Activated CD4-positive, alpha-beta T cell treated with anti-CD3 and anti-CD28 coated beads, Interleukin-2, amount 50 U/mL, for 4 hours (primary cell): Measurements from ENCODE around the gene RNF17.
"Not testable (repeated sequence)": the region's sequence is repeated elsewhere in the genome, so short reads cannot be mapped to it uniquely, and the experiment has no call there.

ENCODE experiments used
- DNase-seq, 2 experiments: peaks; one replicate each; pipeline ENCODE4 v3.0.0-alpha.2; 2020

RNF17 gene

GRCh38 chr13:24763596-24764275 is at the start of gene RNF17:
Gene RNF17, plus strand, starts transcription at chr13:24764169. Its CDS starts 35 bp downstream, at chr13:24764204.
- no peak for DNase-seq

GRCh38 chr13:24716011-24716410 is 48.0 kb upstream of the RNF17 start:
- DNase-seq: no peak

- DNase-seq: no peak
Measured at GRCh38 chr13:24716446-24716845, 47.5 kb upstream of the RNF17 start.

- no peak for DNase-seq
Measured at GRCh38 chr13:24717217-24717616, 46.8 kb upstream of the RNF17 start.

GRCh38 chr13:24718192-24718965 is 45.6 kb upstream of the RNF17 start:
- DNase-seq: no peak

GRCh38 chr13:24719139-24719538 is 44.8 kb upstream of the RNF17 start:
- DNase-seq: no peak

GRCh38 chr13:24723206-24723605 is 40.8 kb upstream of the RNF17 start:
- DNase-seq: no peak

- no peak for DNase-seq
Measured at GRCh38 chr13:24724714-24725113, 39.3 kb upstream of the RNF17 start.

GRCh38 chr13:24725379-24725778 is 38.6 kb upstream of the RNF17 start:
- DNase-seq: no peak

GRCh38 chr13:24727731-24728601 is 36.0 kb upstream of the RNF17 start:
- peak; percentile 58 to 61 for DNase-seq

- DNase-seq: not testable (repeated sequence)
Measured at GRCh38 chr13:24730873-24731567, 32.9 kb upstream of the RNF17 start.

GRCh38 chr13:24734950-24735349 is 29.0 kb upstream of the RNF17 start:
- no peak for DNase-seq

GRCh38 chr13:24737042-24737441 is 26.9 kb upstream of the RNF17 start:
- no peak for DNase-seq

GRCh38 chr13:24738366-24738847 is 25.6 kb upstream of the RNF17 start:
- DNase-seq: no peak

GRCh38 chr13:24740014-24740890 is 23.7 kb upstream of the RNF17 start:
- DNase-seq: no peak

- DNase-seq: no peak
Measured at GRCh38 chr13:24741016-24741662, 22.8 kb upstream of the RNF17 start.

GRCh38 chr13:24741791-24742190 is 22.2 kb upstream of the RNF17 start:
- DNase-seq: no peak

- no peak for DNase-seq
Measured at GRCh38 chr13:24742294-24742693, 21.7 kb upstream of the RNF17 start.

- no peak for DNase-seq
Measured at GRCh38 chr13:24742977-24743376, 21.0 kb upstream of the RNF17 start.

GRCh38 chr13:24744247-24744646 is 19.7 kb upstream of the RNF17 start:
- DNase-seq: no peak

- DNase-seq: no peak
Measured at GRCh38 chr13:24745516-24745860, 18.5 kb upstream of the RNF17 start.
